Activated CD8-positive, alpha-beta memory T cell treated with anti-CD3 and anti-CD28 coated beads, Interleukin-2, amount 10 ng/mL, durations not matched to agents 7 days and 5 days (primary cell): ENCODE results near the gene RPTOR. TPM values are rescaled to one million over a fixed set of nuclear protein-coding genes. Genes with fewer than 3 reads are reported as not detected.

Experiments used
- ATAC-seq: fragments of 150-1000 bp; cut with Tn5 transposase; one replicate; pipeline ENCODE4 v1.10.0; 2021; ENCODE audit warnings: moderate library complexity
- CTCF ChIA-PET: fragments of 350-600 bp; sonication (Branson Sonifier 250); formaldehyde crosslinking; loops from one replicate; lab custom pipeline; 2021; ENCODE audit warnings: antibody characterized with exemption; lab: Charles Lee
- DNase-seq: peaks from one replicate; pipeline ENCODE4 v3.0.0-alpha.2; 2020
- H3K27ac Mint-ChIP-seq: one replicate; pipeline ENCODE4 v1.8.0; 2021; ENCODE audit warnings: mild to moderate bottlenecking, mixed read lengths
- H3K27me3 Mint-ChIP-seq: one replicate; pipeline ENCODE4 v1.8.0; 2021; ENCODE audit warnings: mixed read lengths
- H3K36me3 Mint-ChIP-seq: one replicate; pipeline ENCODE4 v1.8.0; 2021; ENCODE audit warnings: mild to moderate bottlenecking, mixed read lengths
- H3K4me1 Mint-ChIP-seq: one replicate; pipeline ENCODE4 v1.8.0; 2021; ENCODE audit warnings: mixed read lengths
- H3K4me3 Mint-ChIP-seq: one replicate; pipeline ENCODE4 v1.8.0; 2021; ENCODE audit warnings: mild to moderate bottlenecking, moderate library complexity, mixed read lengths
- H3K9me3 Mint-ChIP-seq: one replicate; pipeline ENCODE4 v1.8.0; 2022; ENCODE audit warnings: low read depth, mixed read lengths
- total RNA-seq, 2 experiments: library from RNA; stranded (reverse); gene quantifications; one replicate each; pipeline ENCODE4 v1.2.3, GENCODE V29; 2021

RPTOR gene
- total RNA-seq, 2 experiments from 2014 or later: 60.4 to 87.0 TPM

GRCh38 chr17:80538484-80538883 is 6.2 kb upstream of the RPTOR start:
- CTCF ChIA-PET: interaction anchor here (1.3 kb wide), 1 partner anchor 112 kb away, joined by 4 read pairs; no protein-coding TSS in a partner anchor
- peaks cover 25% of the 10 kb centered on the region for H3K27me3 Mint-ChIP-seq
- peaks cover 11% of the 10 kb centered on the region for H3K4me1 Mint-ChIP-seq
- no peaks in the 10 kb centered on the region for H3K36me3 Mint-ChIP-seq
- H3K4me3 Mint-ChIP-seq: no peak overlapping the region
- DNase-seq (no peak), ATAC-seq (no peak)
- H3K27ac Mint-ChIP-seq: no peak overlapping the region
- no peaks in the 10 kb centered on the region for H3K9me3 Mint-ChIP-seq

DNA sequence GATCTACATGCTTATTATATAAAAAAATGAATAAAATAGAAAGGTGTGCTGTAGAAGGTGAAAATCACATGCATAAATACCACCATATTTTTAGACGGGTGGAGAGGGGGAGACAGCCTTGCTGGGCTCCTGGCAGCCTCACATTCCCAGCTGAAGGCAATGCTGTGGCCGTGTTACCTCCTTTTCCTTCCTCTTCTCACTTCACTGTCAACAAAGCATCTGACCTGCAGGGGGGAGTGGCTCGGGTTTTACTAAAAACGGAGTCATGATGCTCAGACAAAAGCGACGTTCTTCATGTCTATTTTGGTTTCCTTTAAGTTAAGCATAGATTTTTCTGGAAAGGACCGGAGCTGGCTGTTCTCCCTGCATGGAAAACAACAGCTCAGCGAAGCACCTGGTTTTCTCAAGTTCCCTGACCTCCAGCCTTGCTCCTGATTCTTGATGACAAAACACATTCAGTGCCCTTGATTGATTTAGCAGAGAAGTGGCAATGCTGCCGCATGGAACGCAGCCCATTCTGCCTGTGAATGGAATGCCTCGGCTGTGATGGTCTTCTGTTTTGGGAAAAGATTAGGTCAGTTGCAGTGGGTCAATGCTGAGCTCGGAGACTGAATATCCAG is 5.5 kb upstream of the RPTOR start:
- Mint-ChIP-seq H3K4me1 (peaks cover 13% of the 10 kb centered on the region), H3K36me3 (no peaks in the 10 kb centered on the region), H3K27ac (no peak overlapping the region), H3K9me3 (no peaks in the 10 kb centered on the region), H3K4me3 (no peak overlapping the region), H3K27me3 (peaks cover 25% of the 10 kb centered on the region)
- ATAC-seq (no peak), DNase-seq (no peak)
- CTCF ChIA-PET: interaction anchor here (1.3 kb wide), 1 partner anchor 112 kb away, joined by 4 read pairs; no protein-coding TSS in a partner anchor

- Mint-ChIP-seq H3K36me3 (peaks cover 6% of the 10 kb centered on the region), H3K9me3 (no peaks in the 10 kb centered on the region), H3K4me1 (peaks cover 36% of the 10 kb centered on the region), H3K4me3 (peak overlapping the region; percentile 98), H3K27ac (peak overlapping the region; percentile 96), H3K27me3 (peaks cover 9% of the 10 kb centered on the region)
- CTCF ChIA-PET: interaction anchor here (1.4 to 2.4 kb wide), 4 partner anchors 25 to 355 kb away, joined by 4 to 10 read pairs (median 6); no protein-coding TSS in a partner anchor
- DNase-seq (no peak), ATAC-seq (no peak)
These were observed 825 bp downstream of the RPTOR start for GRCh38 chr17:80545499-80545826.

GRCh38 chr17:80546267-80546666 is 1.6 kb downstream of the RPTOR start:
- CTCF ChIA-PET: interaction anchor here (1.6 to 2.4 kb wide), 2 partner anchors 11 to 27 kb away, joined by 3 to 10 read pairs; no protein-coding TSS in a partner anchor
- DNase-seq (no peak), ATAC-seq (no peak)
- Mint-ChIP-seq H3K27me3 (peaks cover 8% of the 10 kb centered on the region), H3K36me3 (peaks cover 6% of the 10 kb centered on the region), H3K4me3 (peak overlapping the region; percentile 98), H3K4me1 (peaks cover 36% of the 10 kb centered on the region), H3K9me3 (no peaks in the 10 kb centered on the region), H3K27ac (peak overlapping the region; percentile 15)

GRCh38 chr17:80552523-80552922 is 7.9 kb downstream of the RPTOR start:
- Mint-ChIP-seq H3K27ac (no peak overlapping the region), H3K9me3 (no peaks in the 10 kb centered on the region), H3K4me1 (peaks cover 13% of the 10 kb centered on the region), H3K36me3 (peaks cover 2% of the 10 kb centered on the region), H3K4me3 (no peak overlapping the region), H3K27me3 (no peaks in the 10 kb centered on the region)
- DNase-seq (no peak), ATAC-seq (no peak)
- CTCF ChIA-PET: no interaction called here

- Mint-ChIP-seq H3K36me3 (no peaks in the 10 kb centered on the region), H3K4me1 (peaks cover 6% of the 10 kb centered on the region), H3K9me3 (no peaks in the 10 kb centered on the region), H3K4me3 (no peak overlapping the region), H3K27me3 (no peaks in the 10 kb centered on the region), H3K27ac (no peak overlapping the region)
- DNase-seq (no peak), ATAC-seq (no peak)
- CTCF ChIA-PET: interaction anchor here (0.6 to 1.3 kb wide), 2 partner anchors 15 to 19 kb away, joined by 3 read pairs; no protein-coding TSS in a partner anchor
These were observed 10.6 kb downstream of the RPTOR start for GRCh38 chr17:80555266-80555665.

DNA sequence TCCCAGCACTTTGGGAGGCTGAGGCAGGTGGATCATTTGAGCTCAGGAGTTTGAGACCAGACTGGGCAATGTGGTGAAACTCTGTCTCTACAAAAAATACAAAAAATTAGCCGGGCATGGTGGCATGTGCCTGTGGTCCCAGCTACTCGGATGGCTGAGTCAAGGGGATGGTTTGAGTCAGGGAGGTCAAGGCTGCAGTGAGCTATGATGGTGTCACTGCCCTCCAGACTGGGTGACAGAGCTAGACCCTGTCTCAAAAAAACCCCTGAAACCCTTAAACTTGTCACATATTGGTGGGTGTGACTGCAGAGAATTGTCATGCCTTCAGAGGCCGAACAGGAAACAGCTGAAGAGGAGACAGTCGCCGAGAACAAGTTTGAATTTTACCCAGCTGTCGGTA is 13.4 kb downstream of the RPTOR start:
- Mint-ChIP-seq H3K27ac (no peak overlapping the region), H3K9me3 (no peaks in the 10 kb centered on the region)
- CTCF ChIA-PET: interaction anchor here (1.2 to 1.4 kb wide), 2 partner anchors 11 to 18 kb away, joined by 3 read pairs; no protein-coding TSS in a partner anchor

DNA sequence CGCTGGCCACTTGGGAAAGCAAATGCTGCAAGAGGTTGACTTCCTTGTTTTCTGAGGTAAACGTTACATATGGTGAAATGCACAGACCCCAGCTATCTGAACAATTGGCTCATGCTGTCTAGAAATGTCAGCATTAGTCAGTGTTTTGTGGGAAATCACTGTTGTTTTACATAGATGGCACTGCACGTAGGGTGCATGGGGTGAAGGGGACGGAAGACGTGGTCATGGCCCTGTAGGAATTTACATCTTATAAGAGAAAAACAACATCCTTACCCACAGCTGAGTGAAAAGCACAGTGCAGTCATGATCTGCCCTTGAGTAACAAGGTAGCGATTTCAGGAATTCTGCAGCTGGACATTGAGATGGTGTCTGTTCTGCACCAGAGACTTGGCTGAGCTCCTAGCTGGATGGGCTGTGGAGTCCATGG is 15.2 kb downstream of the RPTOR start:
- ATAC-seq (no peak), DNase-seq (no peak)
- H3K4me1 Mint-ChIP-seq: peaks cover 9% of the 10 kb centered on the region

More for the DNA sequence above, 13.4 kb downstream of the RPTOR start:
- H3K4me1 Mint-ChIP-seq: peaks cover 6% of the 10 kb centered on the region
- no peak overlapping the region for H3K4me3 Mint-ChIP-seq
- DNase-seq (no peak), ATAC-seq (no peak)
- H3K36me3 Mint-ChIP-seq: no peaks in the 10 kb centered on the region
- H3K27me3 Mint-ChIP-seq: no peaks in the 10 kb centered on the region

DNA sequence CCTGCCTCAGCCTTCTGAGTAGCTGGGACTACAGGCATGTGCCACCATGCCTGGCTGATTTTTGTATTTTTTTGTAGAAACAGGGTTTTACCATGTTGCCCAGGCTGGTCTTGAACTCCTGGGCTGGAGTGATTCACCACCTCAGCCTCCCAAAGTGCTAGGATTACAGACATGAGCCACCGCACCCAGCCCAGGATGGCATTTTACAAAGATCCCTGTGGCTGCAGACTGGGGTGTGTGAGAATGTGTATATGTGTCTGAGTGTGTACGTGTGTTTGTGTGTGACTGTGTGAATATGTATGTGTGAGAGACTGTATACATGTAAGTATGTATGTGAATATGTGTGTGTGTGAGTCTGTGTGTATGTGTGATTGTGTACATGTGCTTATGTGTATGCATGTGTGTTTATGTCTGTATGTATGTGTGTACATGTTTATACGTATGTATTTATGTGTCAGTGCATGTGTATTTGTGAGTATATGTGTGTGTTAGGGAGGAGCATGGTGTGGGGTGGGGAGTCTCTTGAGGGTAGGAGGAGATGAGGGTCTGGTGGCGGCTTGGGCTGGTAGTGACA is 17.0 kb downstream of the RPTOR start:
- H3K9me3 Mint-ChIP-seq: no peaks in the 10 kb centered on the region
- no peaks in the 10 kb centered on the region for H3K27me3 Mint-ChIP-seq
- no peaks in the 10 kb centered on the region for H3K36me3 Mint-ChIP-seq
- CTCF ChIA-PET: interaction anchor here (0.6 to 1.6 kb wide), 2 partner anchors 14 to 135 kb away, joined by 3 to 4 read pairs; no protein-coding TSS in a partner anchor
- ATAC-seq (no peak), DNase-seq (no peak)
- peaks cover 8% of the 10 kb centered on the region for H3K4me1 Mint-ChIP-seq
- no peak overlapping the region for H3K4me3 Mint-ChIP-seq
- H3K27ac Mint-ChIP-seq: no peak overlapping the region

More for the DNA sequence above, 15.2 kb downstream of the RPTOR start:
- Mint-ChIP-seq H3K36me3 (no peaks in the 10 kb centered on the region), H3K27ac (no peak overlapping the region), H3K9me3 (no peaks in the 10 kb centered on the region), H3K27me3 (no peaks in the 10 kb centered on the region), H3K4me3 (no peak overlapping the region)
- CTCF ChIA-PET: interaction anchor here (0.9 kb wide), 1 partner anchor 133 kb away, joined by 3 read pairs; no protein-coding TSS in a partner anchor

- DNase-seq (no peak), ATAC-seq (no peak)
- no peaks in the 10 kb centered on the region for H3K9me3 Mint-ChIP-seq
- peaks cover 6% of the 10 kb centered on the region for H3K4me1 Mint-ChIP-seq
- no peak overlapping the region for H3K27ac Mint-ChIP-seq
- peaks cover 2% of the 10 kb centered on the region for H3K36me3 Mint-ChIP-seq
- CTCF ChIA-PET: interaction anchor here (0.8 to 5.1 kb wide), 2 partner anchors 11 to 57 kb away, joined by 3 to 29 read pairs; no protein-coding TSS in a partner anchor
- H3K27me3 Mint-ChIP-seq: no peaks in the 10 kb centered on the region
- no peak overlapping the region for H3K4me3 Mint-ChIP-seq
These were observed 19.9 kb downstream of the RPTOR start for GRCh38 chr17:80564545-80564944.

DNA sequence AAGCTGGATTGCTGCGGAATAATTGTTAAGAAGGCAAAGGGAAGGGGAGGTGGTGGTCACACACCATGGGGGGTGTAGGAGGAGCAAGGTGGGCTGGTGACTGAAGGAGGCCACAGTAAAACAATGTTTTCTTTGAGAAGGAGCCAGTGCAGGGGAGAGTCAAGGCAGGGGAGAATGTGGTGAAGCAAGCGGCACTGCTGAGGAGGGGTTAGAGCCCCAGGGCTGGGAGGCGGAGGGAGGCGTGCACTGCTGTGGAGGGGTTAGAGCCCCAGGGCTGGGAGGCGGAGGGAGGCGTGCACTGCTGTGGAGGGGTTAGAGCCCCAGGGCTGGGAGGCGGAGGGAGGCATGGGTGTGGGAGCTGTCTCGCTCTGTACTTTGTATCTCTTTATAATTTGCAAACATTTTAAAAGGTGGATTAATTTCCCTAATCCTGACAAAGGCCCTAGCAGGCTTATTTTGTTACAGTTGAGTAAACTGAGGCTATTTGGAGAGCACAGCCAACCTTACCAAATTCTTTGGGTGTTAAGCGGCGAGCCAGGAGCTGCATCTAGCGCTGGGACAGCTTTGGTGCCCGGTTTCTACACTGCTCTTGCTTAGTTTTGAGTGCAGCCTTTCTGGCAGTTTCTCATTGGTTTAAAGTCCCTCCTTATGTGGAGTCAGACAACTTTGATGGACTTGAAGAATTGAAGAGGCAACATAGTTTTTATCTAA is 20.9 kb downstream of the RPTOR start:
- Mint-ChIP-seq H3K4me3 (no peak overlapping the region), H3K27me3 (no peaks in the 10 kb centered on the region), H3K36me3 (peaks cover 2% of the 10 kb centered on the region), H3K9me3 (no peaks in the 10 kb centered on the region), H3K27ac (no peak overlapping the region), H3K4me1 (peaks cover 6% of the 10 kb centered on the region)
- CTCF ChIA-PET: interaction anchor here (5.1 kb wide), 1 partner anchor 10 kb away, joined by 29 read pairs; no protein-coding TSS in a partner anchor
- DNase-seq: no peak
- no peak for ATAC-seq

- Mint-ChIP-seq H3K4me3 (no peak overlapping the region), H3K36me3 (peaks cover 3% of the 10 kb centered on the region), H3K27ac (no peak overlapping the region), H3K9me3 (no peaks in the 10 kb centered on the region), H3K27me3 (no peaks in the 10 kb centered on the region), H3K4me1 (peaks cover 6% of the 10 kb centered on the region)
- ATAC-seq: no peak
- DNase-seq: no peak
- CTCF ChIA-PET: interaction anchor here (5.1 kb wide), 1 partner anchor 10 kb away, joined by 29 read pairs; no protein-coding TSS in a partner anchor
These were observed 21.4 kb downstream of the RPTOR start for GRCh38 chr17:80566054-80566400.

DNA sequence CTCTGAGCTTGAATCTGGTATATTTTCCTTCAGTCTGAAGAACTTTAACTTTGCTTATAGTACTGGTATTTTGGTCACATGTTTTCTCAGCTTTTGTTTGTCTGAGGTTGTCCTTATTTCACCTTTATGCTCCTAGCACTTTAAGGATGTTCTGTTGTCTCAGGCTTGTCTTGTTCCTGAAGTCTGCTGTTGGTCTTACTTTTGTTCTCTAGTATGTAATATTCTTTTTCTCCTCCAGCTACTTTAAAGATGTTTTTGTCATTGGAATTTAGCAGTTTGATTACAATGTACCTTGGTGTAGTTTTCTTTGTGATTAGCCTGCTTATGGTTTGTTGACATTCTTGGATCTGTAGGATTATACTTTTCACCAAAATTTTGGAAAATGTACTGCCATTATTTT is 23.6 kb downstream of the RPTOR start:
- ATAC-seq: no peak
- CTCF ChIA-PET: no interaction called here
- Mint-ChIP-seq H3K4me1 (peaks cover 3% of the 10 kb centered on the region), H3K36me3 (peaks cover 14% of the 10 kb centered on the region), H3K9me3 (no peaks in the 10 kb centered on the region), H3K27ac (no peak overlapping the region), H3K4me3 (no peak overlapping the region), H3K27me3 (no peaks in the 10 kb centered on the region)
- no peak for DNase-seq
